Mucosa of descending colon (tissue), 3 donors: ENCODE data around the gene PCDHGA10. TPM values are rescaled to one million over a fixed set of nuclear protein-coding genes. Genes with fewer than 3 reads are reported as not detected.

Source experiments
- ATAC-seq: fragments of 200-7000 bp; cut with Tn5 transposase; one replicate; pipeline ENCODE4 v1.9.1; 2020; ENCODE audit warnings: mild to moderate bottlenecking, moderate library complexity
- DNase-seq, 3 donors: peaks; one replicate each; pipeline ENCODE4 v3.0.0-alpha.2; 2020
- H3K36me3 ChIP-seq: fragments of 200-600 bp; one replicate; pipeline ENCODE4 v1.8.0; 2021; ENCODE audit warnings: low read depth, mild to moderate bottlenecking
- H3K4me1 ChIP-seq: fragments of 200-600 bp; one replicate; pipeline ENCODE4 v1.8.0; 2021; ENCODE audit warnings: low read depth, mild to moderate bottlenecking
- H3K4me3 ChIP-seq: fragments of 200-600 bp; one replicate; pipeline ENCODE4 v1.8.0; 2021; ENCODE audit warnings: mild to moderate bottlenecking
- H3K9me3 ChIP-seq: fragments of 200-600 bp; one replicate; pipeline ENCODE4 v1.8.0; 2021; ENCODE audit warnings: mild to moderate bottlenecking
- CTCF ChIP-seq: fragments of 200-600 bp; IDR thresholded peaks from one replicate; pipeline ENCODE4 v1.8.0; 2022; ENCODE audit warnings: antibody characterized with exemption, mild to moderate bottlenecking
- intact Hi-C, 2 donors: fragments of 100-400 bp; cut with DNase I in 1 of 2; cut with micrococcal nuclease in 1 of 2; formaldehyde crosslinking; loops; one replicate each; pipeline versions ENCODE4 v1.11.0 to v1.11.1; 2022; cut with DNase I, micrococcal nuclease
- total RNA-seq, 3 donors: library from RNA; stranded (reverse); fragmentation: NEBNext Ultra II Directional in 2 of 3; extraction: Animal tissue kit (Norgen Biotek cat#: 25700) in 2 of 3; gene quantifications; one replicate each; pipeline versions ENCODE4 v1.2.1 to v1.2.4, GENCODE V29; 2021 to 2023
- donor health status: DM: no; HTN: no; CAD: no; lungs with moderate emphysema.
- donor health status: DM: no; HTN: no; CAD: no.
- donor health status: DM: no; HTN: yes; CAD: no.

Gene PCDHGA10
- total RNA-seq, 3 donors from 2014 or later, result 3.5 to 6.1 (median 4.7) TPM

GRCh38 chr5:141420855-141421488 lies 8.2 kb downstream of the PCDHGA10 start, which contains the start of gene PCDHGA11:
PCDHGA11 (plus strand) TSS chr5:141421051; CDS start chr5:141421228, 177 bp downstream.
- TF ChIP-seq CTCF, result no peak
- Histone ChIP-seq H3K4me1 (no peaks in the 10 kb centered on the region), H3K9me3 (peaks cover 98% of the 10 kb centered on the region), H3K4me3 (no peak within 1 kb of the TSS), H3K36me3 (no peaks in the 10 kb centered on the region)
- peak in 2 of 3 donors; percentile 43 to 45 for DNase-seq
- intact Hi-C loops, result no loop called here
- no peak for ATAC-seq

- Histone ChIP-seq H3K4me1 (no peaks in the 10 kb centered on the region), H3K9me3 (peaks cover 98% of the 10 kb centered on the region), H3K36me3 (no peaks in the 10 kb centered on the region), H3K4me3 (no peak overlapping the region)
- TF ChIP-seq CTCF, result no peak
- ATAC-seq, result no peak
- intact Hi-C loops, result no loop called here
- DNase-seq, result no peak
Measured at GRCh38 chr5:141421489-141421855, 8.7 kb downstream of the PCDHGA10 start.

GRCh38 chr5:141422742-141423291 lies 10.0 kb downstream of the PCDHGA10 start:
- TF ChIP-seq CTCF, result no peak
- DNase-seq (no peak), ATAC-seq (no peak)
- Histone ChIP-seq H3K36me3 (no peaks in the 10 kb centered on the region), H3K4me1 (no peaks in the 10 kb centered on the region), H3K9me3 (peaks cover 99% of the 10 kb centered on the region), H3K4me3 (no peak overlapping the region)
- intact Hi-C loops, result no loop called here

- Histone ChIP-seq H3K9me3 (peaks cover 99% of the 10 kb centered on the region), H3K36me3 (no peaks in the 10 kb centered on the region), H3K4me3 (no peak overlapping the region), H3K4me1 (no peaks in the 10 kb centered on the region)
- no peak for TF ChIP-seq CTCF
- ATAC-seq, result no peak
- DNase-seq, result no peak
- intact Hi-C loops, result no loop called here
Measured at GRCh38 chr5:141427783-141428426, 15.1 kb downstream of the PCDHGA10 start.

GRCh38 chr5:141430332-141431113 lies 17.7 kb downstream of the PCDHGA10 start, which contains the start of gene PCDHGA12:
PCDHGA12 (plus strand) TSS chr5:141430507; CDS start chr5:141430760, 253 bp downstream.
- DNase-seq (no peak), ATAC-seq (peak; percentile 32)
- Histone ChIP-seq H3K4me1 (no peaks in the 10 kb centered on the region), H3K36me3 (no peaks in the 10 kb centered on the region), H3K4me3 (no peak within 1 kb of the TSS), H3K9me3 (peaks cover 93% of the 10 kb centered on the region)
- TF ChIP-seq CTCF, result no peak
- intact Hi-C loops, result no loop called here
